ENCODE results near the gene ZDHHC8.
"Not testable (repeated sequence)": the region's sequence is repeated elsewhere in the genome, so short reads cannot be mapped to it uniquely, and the experiment has no call there.

Gene ZDHHC8

GRCh38 chr22:20147237-20147988 is 15.8 kb downstream of the ZDHHC8 start:
- DNase-seq, result no peak

DNA sequence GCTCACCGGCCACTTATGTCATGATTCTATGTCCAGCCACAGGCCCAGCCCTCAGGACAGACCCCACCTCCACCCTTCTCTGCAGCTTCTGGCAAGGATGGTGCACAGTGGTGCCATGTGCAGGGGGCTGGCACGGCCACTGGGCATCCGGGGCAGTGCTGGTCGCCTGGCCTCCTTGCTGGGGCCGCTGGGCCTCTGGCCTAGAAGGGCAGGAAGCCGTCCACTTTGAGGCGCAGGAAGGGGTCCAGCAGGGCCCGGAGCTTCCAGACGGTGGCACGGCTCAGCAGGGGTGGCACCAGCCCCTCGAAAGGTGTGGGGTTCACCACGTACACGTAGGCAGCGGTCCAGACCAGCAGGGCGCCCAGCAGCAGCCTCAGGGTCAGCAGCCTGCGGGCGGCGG is 16.8 kb downstream of the ZDHHC8 start:
- no peak for DNase-seq

DNA sequence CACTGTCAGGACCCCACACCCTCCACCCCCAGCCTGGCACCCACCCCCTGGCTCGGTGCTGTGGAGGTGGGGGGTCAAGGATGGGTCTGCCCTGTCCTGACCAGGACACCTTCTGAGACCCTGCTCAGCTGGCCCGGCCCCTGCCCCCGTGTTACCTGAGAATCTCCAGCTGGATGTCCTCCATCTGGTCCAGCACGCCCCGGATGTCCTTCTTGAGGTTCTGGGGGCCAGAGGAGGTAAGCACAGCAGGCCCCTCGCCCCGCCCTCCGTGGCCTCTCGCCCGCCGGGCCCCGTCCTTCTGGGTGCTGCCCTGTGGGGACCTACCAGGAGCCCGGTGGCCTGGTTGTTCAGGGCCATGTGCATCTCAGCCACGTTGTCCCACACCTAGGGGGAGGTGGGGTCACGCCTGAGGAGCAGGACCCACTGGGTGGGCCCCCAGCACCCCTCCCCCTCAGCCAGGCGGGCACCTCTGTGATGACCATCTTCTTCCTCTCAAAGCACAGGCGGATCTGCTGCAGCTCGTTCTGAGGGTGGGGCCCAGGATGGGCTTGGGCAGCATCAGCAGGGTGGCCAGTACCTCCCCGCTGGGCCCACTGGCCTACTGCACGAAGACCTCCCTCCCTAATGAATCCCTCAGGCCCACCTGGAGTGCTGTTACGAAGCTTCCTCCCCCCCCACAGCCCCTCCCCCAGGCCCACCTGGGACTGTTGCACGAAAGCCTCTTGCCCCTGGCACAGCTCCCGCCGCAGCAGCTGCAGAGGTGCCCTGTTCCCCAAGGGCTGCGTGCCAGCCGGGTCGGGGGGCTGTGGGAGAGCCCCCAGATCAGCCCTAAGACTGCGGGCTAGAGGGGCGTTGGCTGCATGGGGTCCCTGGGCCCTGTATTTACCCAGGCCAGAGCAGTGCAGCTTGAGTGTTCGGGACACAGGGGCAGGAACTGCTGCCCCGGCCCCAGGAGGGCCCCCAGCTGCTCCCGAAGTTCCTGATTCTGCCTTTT is 17.9 kb downstream of the ZDHHC8 start:
- no peak for DNase-seq

DNA sequence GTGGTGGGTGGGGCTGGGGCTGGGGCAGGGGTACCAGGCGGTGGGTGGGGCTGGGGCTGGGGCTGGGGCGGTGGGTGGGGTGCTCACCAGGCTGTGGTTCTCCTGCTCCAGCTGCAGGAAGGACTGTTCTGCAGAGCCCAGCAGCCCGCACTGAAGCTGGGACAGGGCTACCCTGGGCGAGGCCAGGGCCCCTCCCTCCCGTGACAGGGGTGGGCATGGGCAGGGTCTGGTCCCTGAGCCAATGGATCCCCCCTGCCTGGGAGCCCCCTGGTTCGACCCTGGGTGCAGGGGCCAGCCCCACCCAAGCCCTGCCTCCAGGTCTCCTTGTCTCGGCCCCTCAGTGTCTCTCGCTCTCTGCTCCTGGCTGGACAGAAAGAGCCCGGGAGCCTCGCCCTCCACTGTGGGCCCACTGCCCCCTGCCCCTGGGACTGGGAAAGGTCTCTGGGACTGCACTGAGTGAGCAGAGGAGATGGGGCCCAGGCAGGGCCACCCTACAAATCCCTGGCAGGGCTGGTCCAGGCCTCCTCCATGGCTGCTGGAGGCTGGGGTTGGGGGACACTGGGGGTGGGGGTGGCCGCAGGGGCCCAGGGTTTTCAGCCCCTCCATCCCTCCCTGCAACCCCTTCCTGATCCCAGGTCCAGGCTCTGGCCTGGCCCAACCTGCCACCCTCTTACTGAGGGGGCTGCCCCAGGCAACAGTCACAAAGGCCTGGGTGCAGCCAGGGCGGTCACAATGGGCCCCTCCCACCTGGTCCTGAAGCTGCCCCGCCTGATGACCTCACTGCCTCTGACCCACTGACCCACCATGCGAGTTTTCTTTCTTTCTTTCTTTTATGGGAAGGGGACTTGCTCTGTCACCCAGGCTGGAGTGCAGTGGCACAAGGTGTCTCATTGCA is 19.0 kb downstream of the ZDHHC8 start, which contains the start of gene CCDC188:
TSS of gene CCDC188 (minus strand) at position 675 of the 895 bp plus-strand sequence. CDS start at position 606, 69 bp downstream.
- no peak for DNase-seq

DNA sequence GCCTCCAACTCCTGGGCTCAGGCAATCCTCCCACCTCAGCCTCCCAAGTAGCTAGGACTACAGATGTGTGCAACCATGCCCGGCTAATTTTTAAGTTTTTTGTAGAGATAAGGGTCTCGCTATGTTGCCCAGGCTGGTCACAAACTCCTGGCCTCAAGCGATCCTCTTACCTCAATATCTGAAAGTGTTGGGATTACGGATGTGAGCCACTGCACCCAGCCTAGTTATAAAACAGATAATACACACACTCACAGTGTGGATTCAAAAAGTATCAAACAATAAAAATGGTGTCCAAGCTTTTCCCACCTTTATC is 19.6 kb downstream of the ZDHHC8 start:
- no peak for DNase-seq

GRCh38 chr22:20152464-20152890 is 20.9 kb downstream of the ZDHHC8 start:
- no peak for DNase-seq

GRCh38 chr22:20153945-20154344 is 22.3 kb downstream of the ZDHHC8 start:
- no peak for DNase-seq

DNA sequence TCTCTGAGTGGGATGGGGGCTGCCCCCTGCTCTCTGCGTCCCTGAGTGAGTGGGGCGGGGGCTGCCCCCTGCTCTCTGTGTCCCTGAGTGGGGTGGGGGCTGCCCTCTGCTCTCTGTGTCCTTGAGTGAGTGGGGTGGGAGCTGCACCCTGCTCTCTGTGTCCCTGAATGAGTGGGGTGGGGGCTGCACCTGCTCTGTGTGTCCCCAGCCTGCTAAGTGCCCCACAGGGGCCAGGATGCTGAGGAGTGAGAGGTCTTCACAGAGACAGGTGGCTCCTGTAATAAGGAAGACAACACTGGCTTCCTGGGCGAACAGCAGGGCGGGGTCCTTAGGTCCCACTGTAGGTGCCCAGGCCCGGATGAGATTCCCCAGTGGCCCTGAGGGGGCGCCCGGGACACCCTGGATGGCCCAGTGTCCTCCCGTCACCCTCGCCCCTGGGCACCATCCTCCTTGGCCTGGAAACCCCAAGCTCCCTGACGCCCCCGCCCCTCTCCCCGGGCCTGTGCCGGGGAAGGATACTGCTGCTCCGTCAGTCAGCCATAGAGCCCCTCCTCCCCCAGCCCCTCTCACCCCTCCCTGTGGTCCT is 23.1 kb downstream of the ZDHHC8 start:
- no peak for DNase-seq

DNA sequence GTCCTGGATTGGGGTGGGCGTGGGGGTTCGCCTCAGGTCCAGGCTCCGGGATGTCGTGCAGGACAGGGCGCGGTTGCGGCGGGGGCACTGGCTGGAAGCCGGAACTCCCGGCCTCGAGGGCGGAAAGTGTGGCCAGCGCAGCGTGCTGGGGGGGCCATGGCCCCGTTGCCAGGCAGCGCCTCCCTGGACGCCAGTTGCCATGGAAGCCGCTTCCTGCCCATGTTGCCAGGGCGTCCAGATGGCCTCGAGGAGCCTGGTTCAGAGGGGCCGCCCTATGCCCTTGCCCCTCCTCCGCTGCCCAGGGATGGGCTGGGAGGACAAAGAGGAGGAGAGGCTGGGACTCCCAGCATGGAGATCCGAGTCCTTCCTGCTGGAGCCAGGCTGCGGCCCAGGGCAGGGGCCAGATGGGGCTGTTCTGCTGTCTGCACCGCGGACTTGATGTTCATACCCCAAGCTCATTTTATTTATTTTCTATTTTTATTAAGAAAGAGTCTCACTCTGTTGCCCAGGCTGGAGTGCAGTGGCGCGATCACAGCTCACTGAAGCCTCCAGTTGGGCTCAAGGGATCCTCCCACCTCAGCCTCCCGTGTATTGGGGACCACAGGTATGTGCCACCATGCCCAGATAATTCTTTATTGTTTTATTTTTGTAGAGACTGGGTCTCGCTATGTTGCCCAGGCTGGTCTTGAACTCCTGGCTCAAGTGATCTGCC is 23.9 kb downstream of the ZDHHC8 start:
- DNase-seq, result peak; percentile 95

DNA sequence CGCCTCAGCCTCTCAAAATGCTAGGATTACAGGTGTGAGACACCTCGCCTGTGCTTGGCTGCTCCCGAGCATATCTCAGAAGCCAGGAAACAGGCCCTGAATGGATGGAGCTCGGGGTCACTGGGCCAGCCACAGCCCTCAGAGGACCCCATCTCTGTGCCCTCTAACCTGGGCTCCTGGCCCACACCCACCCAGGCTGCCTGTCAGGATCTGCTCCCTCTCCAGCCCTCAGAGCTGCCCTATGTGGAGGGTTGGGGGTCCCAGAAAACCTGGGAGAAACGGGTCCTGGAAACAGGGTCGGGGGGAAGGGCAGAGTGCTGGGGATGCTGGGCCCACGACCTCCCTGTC is 24.4 kb downstream of the ZDHHC8 start:
- DNase-seq, result no peak

DNA sequence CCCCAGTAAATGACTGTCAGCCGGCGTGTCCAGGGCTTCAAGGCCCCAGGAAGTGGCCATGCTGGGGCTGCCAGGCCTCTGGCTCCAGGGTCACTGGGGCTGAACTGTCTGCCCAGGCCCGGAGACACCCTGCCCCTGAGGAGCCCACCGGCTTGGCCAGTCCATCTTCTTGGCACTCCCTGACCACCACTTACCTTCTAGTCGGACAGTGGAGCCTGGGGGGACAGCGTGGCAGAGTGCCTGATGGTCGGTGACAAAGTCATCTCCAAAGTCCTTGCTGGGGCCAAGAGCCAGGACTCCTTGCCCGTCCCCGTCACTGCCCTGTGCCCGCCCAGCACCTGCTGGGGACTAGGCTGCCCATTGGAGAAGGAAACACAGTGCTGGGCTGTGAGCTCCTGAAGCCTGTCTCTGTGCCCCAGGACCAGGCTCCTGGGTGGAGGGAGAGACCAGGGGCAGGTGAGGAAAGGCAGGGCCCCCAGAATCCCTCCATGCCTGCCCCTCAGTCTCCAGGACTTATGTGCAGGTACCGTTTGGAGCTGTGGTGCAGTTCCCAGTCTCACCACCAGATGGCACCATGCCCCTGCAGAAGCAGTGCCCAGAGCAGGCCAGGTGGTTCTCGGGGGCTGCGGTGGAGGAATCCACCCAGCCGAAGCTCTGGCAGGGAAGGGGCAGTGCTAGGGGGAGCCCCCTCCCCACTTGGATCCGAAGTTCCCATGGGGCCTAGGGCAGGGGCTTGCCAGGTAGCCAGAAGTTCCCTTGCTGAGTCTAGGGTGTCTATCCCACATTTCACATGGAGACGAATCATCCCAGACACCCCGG is 25.2 kb downstream of the ZDHHC8 start:
- peak; percentile 59 for DNase-seq

- DNase-seq, result no peak
These were observed 26.0 kb downstream of the ZDHHC8 start for GRCh38 chr22:20157430-20158183.

GRCh38 chr22:20158391-20159036 is 26.9 kb downstream of the ZDHHC8 start:
- DNase-seq, result no peak

DNA sequence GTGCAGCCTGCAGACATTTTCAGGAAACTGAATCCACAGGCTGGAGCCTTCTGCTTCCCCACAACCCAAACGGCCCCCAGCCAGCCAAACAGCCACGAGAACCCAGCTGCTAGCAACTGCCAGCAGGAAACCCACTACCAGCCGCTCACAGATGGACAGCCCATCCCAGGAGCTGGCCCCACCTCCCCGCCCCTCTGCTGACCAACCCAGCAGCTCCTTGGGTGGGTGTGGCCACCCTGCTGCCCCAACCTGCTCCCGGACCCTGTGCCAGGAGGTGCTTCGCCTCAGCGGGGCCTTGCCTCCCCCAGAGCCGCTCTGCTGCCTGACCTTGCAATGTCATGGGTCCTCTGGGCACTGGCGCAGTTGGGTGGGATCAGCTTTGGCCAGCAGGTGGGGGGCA is 27.5 kb downstream of the ZDHHC8 start:
- no peak for DNase-seq

DNA sequence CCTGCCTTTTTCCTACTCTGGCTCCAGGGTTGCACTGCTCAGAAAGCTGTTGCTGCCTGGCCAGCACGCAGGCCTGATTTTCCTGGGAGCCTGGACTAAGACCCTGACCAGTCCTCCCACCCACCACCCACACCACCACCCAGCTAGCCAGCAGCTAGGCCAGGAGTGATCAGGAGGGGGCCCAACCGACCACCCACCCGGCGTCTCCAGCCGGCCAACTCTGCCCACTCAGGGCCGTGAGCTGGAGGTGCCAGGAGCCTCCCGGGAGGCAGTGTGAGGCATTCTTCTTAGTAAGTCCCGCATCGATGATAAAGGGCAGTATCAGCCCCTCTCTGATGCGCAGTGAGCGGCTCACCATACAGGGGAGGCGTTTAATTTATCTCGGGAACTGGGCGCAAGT is 27.9 kb downstream of the ZDHHC8 start:
- not testable (repeated sequence) for DNase-seq

GRCh38 chr22:20160041-20160440 is 28.4 kb downstream of the ZDHHC8 start:
- DNase-seq, result no peak

DNA sequence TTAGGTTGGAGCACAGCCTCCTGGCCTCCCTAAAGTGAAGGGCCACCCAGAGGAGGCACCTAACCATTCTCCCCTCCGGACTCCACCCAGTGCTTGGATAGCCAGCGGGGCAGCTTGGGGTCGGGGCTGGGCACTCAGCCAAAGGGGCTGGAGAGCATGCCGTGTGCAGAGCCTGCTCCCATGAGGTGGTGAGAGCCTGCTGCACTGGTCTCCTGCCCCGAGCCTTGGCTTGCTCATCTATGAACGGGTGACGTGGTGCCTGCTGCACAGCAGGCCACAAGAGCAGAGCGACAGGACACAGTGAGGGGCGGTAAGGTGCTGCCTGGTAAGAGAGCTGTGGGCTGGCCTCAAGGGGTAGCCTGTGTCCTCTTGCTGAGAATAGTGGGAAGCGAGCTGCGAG is 33.3 kb downstream of the ZDHHC8 start:
- DNase-seq, result no peak

GRCh38 chr22:20165421-20165820 is 33.8 kb downstream of the ZDHHC8 start:
- DNase-seq, result no peak

DNA sequence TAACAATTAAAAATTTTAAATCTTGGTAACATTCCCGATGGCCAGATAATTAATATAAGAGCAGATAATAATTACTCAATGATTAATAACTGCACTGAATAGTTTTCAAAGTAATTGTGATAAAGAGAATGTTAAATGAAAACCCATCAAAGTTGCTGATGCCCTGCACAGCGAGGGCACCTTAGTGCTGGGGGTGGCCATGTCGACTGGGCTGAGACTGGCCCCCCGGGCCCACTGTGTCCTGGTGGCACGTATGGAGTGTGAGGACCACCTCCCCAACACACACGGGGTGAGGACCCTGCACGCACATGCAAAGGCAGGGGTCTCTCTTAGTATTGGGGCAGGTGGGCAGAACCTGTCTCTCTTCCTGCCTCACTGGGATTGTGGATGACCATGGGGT is 34.3 kb downstream of the ZDHHC8 start:
- DNase-seq, result no peak

- no peak for DNase-seq
These were observed 35.1 kb downstream of the ZDHHC8 start for GRCh38 chr22:20166703-20167102.
